Panc1 (cell line): ENCODE results near the gene CAPN3. TPM values are rescaled to one million over a fixed set of nuclear protein-coding genes. Genes with fewer than 3 reads are reported as not detected.

ENCODE experiments used
- ATAC-seq: fragments of 200-7000 bp; cut with Tn5 transposase; 2 replicates; pipeline ENCODE4 v1.9.1; 2020; ENCODE audit warnings: mild to moderate bottlenecking, moderate library complexity
- BruUV-seq: library from RNA; stranded (reverse); fragments of 400-500 nt; replicated peaks from 2 replicates; lab custom pipeline; 2021; lab: Mats Ljungman, UMichigan
- CTCF ChIA-PET: fragments of 300-600 bp; sonication (Branson Sonifier 250); formaldehyde crosslinking; loops from one replicate; lab custom pipeline; 2022; ENCODE audit warnings: antibody characterized with exemption; lab: Charles Lee
- POLR2A ChIA-PET: fragments of 300-600 bp; sonication (Branson Sonifier 250); formaldehyde crosslinking; loops from one replicate; lab custom pipeline; 2022; ENCODE audit warnings: antibody characterized with exemption; lab: Charles Lee
- DNase-seq: peaks from one replicate; pipeline ENCODE4 v3.0.0-alpha.2; 2010; ENCODE audit warnings: low read depth, low spot score
- H3K27ac ChIP-seq: 2 replicates; pipeline ENCODE4 v1.5.1; 2011; ENCODE audit warnings: mild to moderate bottlenecking, low read length, inconsistent platforms
- H3K27me3 ChIP-seq: fragments of 200-500 bp; sonication (Bioruptor generic); 2 replicates; pipeline ENCODE4 v1.6.0; 2014; ENCODE audit warnings: low read length, inconsistent platforms; ENCODE audit not compliant: control insufficient read depth, insufficient read depth
- H3K36me3 ChIP-seq: fragments of 200-500 bp; sonication (Bioruptor generic); 2 replicates; pipeline ENCODE4 v1.5.1; 2014; ENCODE audit warnings: inconsistent platforms, mild to moderate bottlenecking, low read length, moderate library complexity; ENCODE audit not compliant: control insufficient read depth, insufficient read depth
- H3K4me1 ChIP-seq: 2 replicates; pipeline ENCODE4 v1.5.1; 2011; ENCODE audit warnings: inconsistent platforms, mild to moderate bottlenecking, low read length, moderate library complexity; ENCODE audit not compliant: control insufficient read depth, insufficient read depth
- H3K4me3 ChIP-seq, 2 experiments: 2 replicates each; pipeline ENCODE4 v1.5.1; 2011 to 2012; ENCODE audit warnings: low read depth in 2 of 2, low read length in 2 of 2, mild to moderate bottlenecking in 2 of 2, inconsistent platforms in 1 of 2, moderate library complexity in 1 of 2
- H3K9me3 ChIP-seq: fragments of 200-500 bp; sonication (Bioruptor generic); 2 replicates; pipeline ENCODE4 v1.5.1; 2014; ENCODE audit warnings: low read depth, mild to moderate bottlenecking, inconsistent platforms, low read length, moderate library complexity; ENCODE audit not compliant: control insufficient read depth, insufficient read depth
- POLR2AphosphoS5 ChIP-seq: IDR thresholded peaks from 2 replicates; pipeline ENCODE4 v1.6.1; 2012; ENCODE audit warnings: mild to moderate bottlenecking, low read depth, low read length, moderate library complexity
- SIN3A ChIP-seq: IDR thresholded peaks from 2 replicates; pipeline ENCODE4 v1.6.1; 2012; ENCODE audit warnings: low read depth, mild to moderate bottlenecking, low read length, moderate library complexity, borderline replicate concordance; ENCODE audit not compliant: insufficient read depth
- TCF7L2 ChIP-seq: IDR thresholded peaks from 2 replicates; pipeline ENCODE4 v1.6.1; 2011; ENCODE audit warnings: mild to moderate bottlenecking, low read depth, low read length, inconsistent platforms
- in situ Hi-C: cut with HindIII; loops from 2 replicates; pipeline ENCODE4 v1.10.0; 2016; ENCODE audit warnings: low sequenced_read_pairs, low pct_unique_long_range_greater_than_20kb
- intact Hi-C: fragments of 100-400 bp; cut with micrococcal nuclease; formaldehyde crosslinking; loops from one replicate; pipeline ENCODE4 v1.10.0; 2022; ENCODE audit not compliant: unreplicated experiment
- total RNA-seq: library from RNA; stranded (reverse); gene quantifications from one replicate; pipeline ENCODE4 v1.2.1, GENCODE V29; 2021; ENCODE audit not compliant: unreplicated experiment
- TF ChIP-seq, protein P1 (sequence below), 2 experiments: IDR thresholded peaks; 2 replicates each; pipeline ENCODE4 v1.6.1; 2011 to 2012; ENCODE audit warnings: low read depth in 2 of 2, control low read depth in 1 of 2, low read length in 1 of 2, mild to moderate bottlenecking in 1 of 2, moderate library complexity in 1 of 2; ENCODE audit not compliant: insufficient read depth in 1 of 2
- TF ChIP-seq, protein P2 (sequence below): fragments of 450-650 bp; IDR thresholded peaks from 2 replicates; pipeline ENCODE4 v1.5.1; 2017; ENCODE audit warnings: mild to moderate bottlenecking

Gene CAPN3
- total RNA-seq, 1 experiment from 2014 or later: 0.31 TPM

DNA sequence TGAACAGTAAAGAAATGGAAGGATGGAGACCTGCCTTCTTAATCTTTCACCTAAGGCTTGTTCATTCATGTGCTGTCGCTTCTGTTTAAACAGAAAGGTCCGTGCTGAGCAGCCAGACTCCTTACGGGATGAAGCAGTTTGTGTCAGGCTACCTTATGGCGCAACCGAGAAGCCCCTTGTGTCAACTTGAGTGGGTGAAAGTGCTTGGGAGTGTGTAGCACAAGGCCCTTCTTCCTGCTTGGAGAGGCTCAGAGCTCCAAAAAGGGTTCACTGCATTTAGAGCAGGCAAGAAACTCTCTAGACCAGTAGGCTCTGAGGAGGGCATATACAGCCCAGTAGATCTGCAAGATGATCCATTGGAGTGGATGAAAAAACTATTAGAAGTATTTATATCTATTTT, 16.0 kb downstream of the CAPN3 start:
- TF ChIP-seq POLR2AphosphoS5: no peak
- TF ChIP-seq, protein P1, sequence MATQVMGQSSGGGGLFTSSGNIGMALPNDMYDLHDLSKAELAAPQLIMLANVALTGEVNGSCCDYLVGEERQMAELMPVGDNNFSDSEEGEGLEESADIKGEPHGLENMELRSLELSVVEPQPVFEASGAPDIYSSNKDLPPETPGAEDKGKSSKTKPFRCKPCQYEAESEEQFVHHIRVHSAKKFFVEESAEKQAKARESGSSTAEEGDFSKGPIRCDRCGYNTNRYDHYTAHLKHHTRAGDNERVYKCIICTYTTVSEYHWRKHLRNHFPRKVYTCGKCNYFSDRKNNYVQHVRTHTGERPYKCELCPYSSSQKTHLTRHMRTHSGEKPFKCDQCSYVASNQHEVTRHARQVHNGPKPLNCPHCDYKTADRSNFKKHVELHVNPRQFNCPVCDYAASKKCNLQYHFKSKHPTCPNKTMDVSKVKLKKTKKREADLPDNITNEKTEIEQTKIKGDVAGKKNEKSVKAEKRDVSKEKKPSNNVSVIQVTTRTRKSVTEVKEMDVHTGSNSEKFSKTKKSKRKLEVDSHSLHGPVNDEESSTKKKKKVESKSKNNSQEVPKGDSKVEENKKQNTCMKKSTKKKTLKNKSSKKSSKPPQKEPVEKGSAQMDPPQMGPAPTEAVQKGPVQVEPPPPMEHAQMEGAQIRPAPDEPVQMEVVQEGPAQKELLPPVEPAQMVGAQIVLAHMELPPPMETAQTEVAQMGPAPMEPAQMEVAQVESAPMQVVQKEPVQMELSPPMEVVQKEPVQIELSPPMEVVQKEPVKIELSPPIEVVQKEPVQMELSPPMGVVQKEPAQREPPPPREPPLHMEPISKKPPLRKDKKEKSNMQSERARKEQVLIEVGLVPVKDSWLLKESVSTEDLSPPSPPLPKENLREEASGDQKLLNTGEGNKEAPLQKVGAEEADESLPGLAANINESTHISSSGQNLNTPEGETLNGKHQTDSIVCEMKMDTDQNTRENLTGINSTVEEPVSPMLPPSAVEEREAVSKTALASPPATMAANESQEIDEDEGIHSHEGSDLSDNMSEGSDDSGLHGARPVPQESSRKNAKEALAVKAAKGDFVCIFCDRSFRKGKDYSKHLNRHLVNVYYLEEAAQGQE (IDR thresholded peaks at IDR 0.05; ENCODE audit: insufficient read depth in 1 of 2, low read depth in 2 of 2, low read length in 1 of 2): no peak
- TF ChIP-seq, protein P2, sequence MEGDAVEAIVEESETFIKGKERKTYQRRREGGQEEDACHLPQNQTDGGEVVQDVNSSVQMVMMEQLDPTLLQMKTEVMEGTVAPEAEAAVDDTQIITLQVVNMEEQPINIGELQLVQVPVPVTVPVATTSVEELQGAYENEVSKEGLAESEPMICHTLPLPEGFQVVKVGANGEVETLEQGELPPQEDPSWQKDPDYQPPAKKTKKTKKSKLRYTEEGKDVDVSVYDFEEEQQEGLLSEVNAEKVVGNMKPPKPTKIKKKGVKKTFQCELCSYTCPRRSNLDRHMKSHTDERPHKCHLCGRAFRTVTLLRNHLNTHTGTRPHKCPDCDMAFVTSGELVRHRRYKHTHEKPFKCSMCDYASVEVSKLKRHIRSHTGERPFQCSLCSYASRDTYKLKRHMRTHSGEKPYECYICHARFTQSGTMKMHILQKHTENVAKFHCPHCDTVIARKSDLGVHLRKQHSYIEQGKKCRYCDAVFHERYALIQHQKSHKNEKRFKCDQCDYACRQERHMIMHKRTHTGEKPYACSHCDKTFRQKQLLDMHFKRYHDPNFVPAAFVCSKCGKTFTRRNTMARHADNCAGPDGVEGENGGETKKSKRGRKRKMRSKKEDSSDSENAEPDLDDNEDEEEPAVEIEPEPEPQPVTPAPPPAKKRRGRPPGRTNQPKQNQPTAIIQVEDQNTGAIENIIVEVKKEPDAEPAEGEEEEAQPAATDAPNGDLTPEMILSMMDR: no peak
- TF ChIP-seq TCF7L2: no peak
- TF ChIP-seq SIN3A: no peak
- no peak for DNase-seq
- no peak for ATAC-seq
- in situ Hi-C loops: no loop called here
- intact Hi-C loops: no loop called here
- Histone ChIP-seq H3K4me1 (no peaks in the 10 kb centered on the region), H3K27ac (no peak overlapping the region), H3K4me3 (no peak overlapping the region), H3K27me3 (no peaks in the 10 kb centered on the region), H3K36me3 (no peaks in the 10 kb centered on the region), H3K9me3 (peaks cover 5% of the 10 kb centered on the region; the same call in 1 of the 2 replicates)
- no TSS peak for BruUV-seq
- POLR2A ChIA-PET: no interaction called here
- CTCF ChIA-PET: interaction anchor here (0.6 kb wide), 1 partner anchor 10 kb away, joined by 4 read pairs; no protein-coding TSS in a partner anchor

DNA sequence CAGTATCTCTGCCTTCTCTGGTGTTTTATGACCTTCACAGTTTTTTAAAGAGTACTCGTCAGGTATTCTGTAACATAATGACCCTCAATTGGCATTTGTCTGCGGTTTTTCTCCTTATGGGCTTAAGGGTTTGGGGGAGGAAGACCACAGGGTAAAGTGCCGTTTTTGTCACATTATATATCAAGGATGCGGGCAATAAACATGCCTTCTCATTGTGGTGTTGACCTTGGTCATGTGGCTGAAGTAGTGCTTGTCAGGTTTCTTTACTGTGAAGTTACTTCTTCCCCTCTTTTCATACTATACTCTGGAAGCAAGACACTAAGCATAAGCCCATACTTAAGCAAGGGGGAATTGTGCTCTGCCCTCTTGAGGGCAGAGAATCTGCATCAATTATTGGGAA, 16.6 kb downstream of the CAPN3 start:
- DNase-seq (no peak), ATAC-seq (no peak)
- H3K27ac ChIP-seq: no peak overlapping the region
- peaks cover 4% of the 10 kb centered on the region; the same call in 1 of the 2 replicates for H3K9me3 ChIP-seq
- H3K4me3 ChIP-seq: no peak overlapping the region
- no peaks in the 10 kb centered on the region for H3K4me1 ChIP-seq
- no TSS peak for BruUV-seq
- intact Hi-C loops: no loop called here
- H3K27me3 ChIP-seq: no peaks in the 10 kb centered on the region
- ChIA-PET CTCF (interaction anchor here (0.6 kb wide), 1 partner anchor 9 kb away, joined by 3 read pairs; no protein-coding TSS in a partner anchor), POLR2A (no interaction called here)
- in situ Hi-C loops: no loop called here
- no peaks in the 10 kb centered on the region for H3K36me3 ChIP-seq
- TF ChIP-seq POLR2AphosphoS5: no peak
- TF ChIP-seq, protein P1 (IDR thresholded peaks at IDR 0.05; ENCODE audit: insufficient read depth in 1 of 2, low read depth in 2 of 2, low read length in 1 of 2): no peak
- no peak for TF ChIP-seq TCF7L2
- TF ChIP-seq SIN3A: no peak
- TF ChIP-seq, protein P2: no peak
